Measurements from ENCODE around the gene SPACA4.

GRCh38 chr19:48603850-48604249 is 2.7 kb upstream of the SPACA4 start:
- TF ChIP-seq POLR2A (IDR thresholded peaks at IDR 0.05) (no peak), CTCF (IDR thresholded peaks at IDR 0.05) (no peak), POLR2AphosphoS5 (IDR thresholded peaks at IDR 0.05) (no peak), EP300 (IDR thresholded peaks at IDR 0.05) (no peak)
